Measurements from ENCODE around the gene SLAIN1. TPM values are rescaled to one million over a fixed set of nuclear protein-coding genes. Genes with fewer than 3 reads are reported as not detected.

The SLAIN1 gene
- total and polyA plus RNA-seq, 2 of the 13 experiments (the other 11 are each of a cell fraction or from before 2014, with no cell fraction given): 1.2 to 4.5 TPM

GRCh38 chr13:77717508-77717907 lies 20.0 kb downstream of the SLAIN1 start (continued):
- TF ChIP-seq ZBTB40 (IDR thresholded peaks at IDR 0.05) (no peak), ZBTB40 (CRISPR knock-in tag; IDR thresholded peaks at IDR 0.05) (no peak), MTA3 (CRISPR knock-in tag; IDR thresholded peaks at IDR 0.05) (no peak)

GRCh38 chr13:77719128-77719527 lies 21.6 kb downstream of the SLAIN1 start:
- Histone ChIP-seq H3K79me2 (ENCODE audit: insufficient read depth, low read length) (no peaks in the 10 kb centered on the region), H3K9ac (ENCODE audit: insufficient read depth, low read depth, low read length) (no peak overlapping the region), H3K4me1 (ENCODE audit: insufficient read depth, low read length) (no peaks in the 10 kb centered on the region), H4K20me1 (ENCODE audit: insufficient read depth, low read length) (no peaks in the 10 kb centered on the region), H3K36me3 (replicated peaks in 1 of 2; ENCODE audit: control insufficient read depth in 1 of 2, insufficient read depth in 2 of 2, low read length in 2 of 2) (no peaks in the 10 kb centered on the region), H3K4me3 (replicated peaks in 1 of 3; ENCODE audit: insufficient read depth in 1 of 3, low read depth in 2 of 3, low read length in 3 of 3) (no peak overlapping the region), H3K27me3 (ENCODE audit: control insufficient read depth in 1 of 2, insufficient read depth in 2 of 2, low read length in 2 of 2) (no peaks in the 10 kb centered on the region), H3K9me3 (ENCODE audit: low read length) (no peaks in the 10 kb centered on the region), H2AFZ (ENCODE audit: low read length) (no peak overlapping the region), H3K27ac (ENCODE audit: extremely low read length, insufficient read depth, low read length) (no peak overlapping the region), H3K4me2 (ENCODE audit: low read depth, low read length) (no peak overlapping the region)
- DNase-seq (ENCODE audit: low spot score) (no peak), FAIRE-seq (no peak), ATAC-seq (no peak)
- intact Hi-C loops (cut with micrococcal nuclease; ENCODE audit: unreplicated experiment): no loop called here
- ChIA-PET POLR2A (no interaction called here), CTCF (ENCODE audit: low intra/inter-chr PET ratio, low total read pairs) (no interaction called here)
- BruUV-seq (replicated peaks): no TSS peak
- in situ Hi-C loops (cut with HindIII; ENCODE audit: extremely low pct_ligation_motif_present, low pct_unique_long_range_greater_than_20kb): no loop called here
- TF ChIP-seq ZFY (CRISPR knock-in tag; IDR thresholded peaks at IDR 0.05): no peak
- TF ChIP-seq ZNF24 (IDR thresholded peaks at IDR 0.05): no peak
- no peak for TF ChIP-seq ZNF710 (CRISPR knock-in tag; IDR thresholded peaks at IDR 0.05; ENCODE audit: borderline replicate concordance)
- TF ChIP-seq NCOR1 (IDR thresholded peaks at IDR 0.05; ENCODE audit: borderline replicate concordance, low read length): no peak
- no peak for TF ChIP-seq ARNTL (CRISPR knock-in tag; IDR thresholded peaks at IDR 0.05)
- TF ChIP-seq CHD2 (IDR thresholded peaks at IDR 0.05; ENCODE audit: low read depth, low read length): no peak
- no peak for TF ChIP-seq TGIF2 (CRISPR knock-in tag; IDR thresholded peaks at IDR 0.05)
- no peak for TF ChIP-seq ZNF564 (CRISPR knock-in tag; IDR thresholded peaks at IDR 0.05)
- TF ChIP-seq WIZ (CRISPR knock-in tag; IDR thresholded peaks at IDR 0.05): no peak
- no peak for TF ChIP-seq ZNF180 (CRISPR knock-in tag; IDR thresholded peaks at IDR 0.05; ENCODE audit: borderline replicate concordance, low read depth)

All from HepG2 (cell line).